ENCODE data around the gene CNIH3. TPM values are rescaled to one million over a fixed set of nuclear protein-coding genes. Genes with fewer than 3 reads are reported as not detected.

CNIH3 gene
- total RNA-seq, 1 donor: 1.4 TPM

- Histone ChIP-seq H3K27me3 (ENCODE audit: insufficient read depth, low read length) (no peaks in the 10 kb centered on the region), H3K4me3 (ENCODE audit: low read length) (no peak overlapping the region), H3K4me1 (ENCODE audit: insufficient read depth, low read length) (no peaks in the 10 kb centered on the region), H3K9me3 (ENCODE audit: low read depth, low read length) (no peaks in the 10 kb centered on the region)
Measured at GRCh38 chr1:224644553-224645154, 28.5 kb downstream of the CNIH3 start.

DNA sequence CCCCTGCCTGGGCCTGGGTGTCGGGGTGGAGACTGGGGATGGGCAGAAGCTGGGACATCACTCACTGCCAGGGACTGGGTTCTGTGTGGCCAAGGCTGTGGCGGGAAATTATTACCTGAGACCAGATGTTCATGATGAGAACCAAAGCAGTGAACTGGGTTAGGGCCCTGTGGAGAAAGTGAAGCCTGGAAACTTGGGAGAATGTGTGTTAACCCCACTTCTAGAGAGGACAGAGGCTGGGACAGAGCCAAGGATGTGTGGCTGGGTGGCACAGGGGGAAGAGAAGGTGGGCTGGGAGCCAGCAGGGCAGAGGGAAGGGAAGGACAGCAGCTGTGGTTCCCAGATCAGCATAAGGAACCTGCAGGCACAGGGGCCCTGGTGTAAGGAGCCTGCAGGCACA is 31.3 kb downstream of the CNIH3 start:
- no peaks in the 10 kb centered on the region for H3K9me3 ChIP-seq (ENCODE audit: low read depth, low read length)
- H3K27me3 ChIP-seq (ENCODE audit: insufficient read depth, low read length): no peaks in the 10 kb centered on the region
- H3K4me1 ChIP-seq (ENCODE audit: insufficient read depth, low read length): no peaks in the 10 kb centered on the region
- H3K4me3 ChIP-seq (ENCODE audit: low read length): no peak overlapping the region

DNA sequence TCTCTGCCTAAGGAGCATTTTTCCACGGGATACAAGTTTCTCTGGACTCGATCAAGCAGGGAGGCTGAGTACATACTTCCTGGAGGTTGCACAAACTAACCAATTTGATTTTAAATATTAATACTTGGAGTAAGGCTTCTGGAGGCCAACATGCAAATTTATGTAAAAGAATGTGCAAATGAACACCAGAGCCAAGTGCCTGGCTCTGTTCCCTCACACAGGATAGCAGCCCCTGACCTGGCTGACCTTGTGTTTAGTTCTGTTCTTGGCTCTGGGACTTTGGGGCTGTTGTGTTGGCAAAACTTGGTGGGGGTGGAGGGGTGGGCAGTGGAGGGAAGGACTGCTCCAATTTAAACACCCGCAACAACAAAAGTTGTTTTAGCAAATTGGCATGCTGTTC is 34.2 kb downstream of the CNIH3 start:
- Histone ChIP-seq H3K9me3 (ENCODE audit: low read depth, low read length) (no peaks in the 10 kb centered on the region), H3K4me3 (ENCODE audit: low read length) (no peak overlapping the region), H3K27me3 (ENCODE audit: insufficient read depth, low read length) (no peaks in the 10 kb centered on the region), H3K4me1 (ENCODE audit: insufficient read depth, low read length) (no peaks in the 10 kb centered on the region)

GRCh38 chr1:224651188-224651587 is 35.1 kb downstream of the CNIH3 start:
- Histone ChIP-seq H3K4me1 (ENCODE audit: insufficient read depth, low read length) (no peaks in the 10 kb centered on the region), H3K9me3 (ENCODE audit: low read depth, low read length) (no peaks in the 10 kb centered on the region), H3K27me3 (ENCODE audit: insufficient read depth, low read length) (no peaks in the 10 kb centered on the region), H3K4me3 (ENCODE audit: low read length) (no peak overlapping the region)

GRCh38 chr1:224656392-224656791 is 40.3 kb downstream of the CNIH3 start:
- Histone ChIP-seq H3K4me1 (ENCODE audit: insufficient read depth, low read length) (no peaks in the 10 kb centered on the region), H3K4me3 (ENCODE audit: low read length) (no peak overlapping the region), H3K9me3 (ENCODE audit: low read depth, low read length) (no peaks in the 10 kb centered on the region), H3K27me3 (ENCODE audit: insufficient read depth, low read length) (no peaks in the 10 kb centered on the region)

DNA sequence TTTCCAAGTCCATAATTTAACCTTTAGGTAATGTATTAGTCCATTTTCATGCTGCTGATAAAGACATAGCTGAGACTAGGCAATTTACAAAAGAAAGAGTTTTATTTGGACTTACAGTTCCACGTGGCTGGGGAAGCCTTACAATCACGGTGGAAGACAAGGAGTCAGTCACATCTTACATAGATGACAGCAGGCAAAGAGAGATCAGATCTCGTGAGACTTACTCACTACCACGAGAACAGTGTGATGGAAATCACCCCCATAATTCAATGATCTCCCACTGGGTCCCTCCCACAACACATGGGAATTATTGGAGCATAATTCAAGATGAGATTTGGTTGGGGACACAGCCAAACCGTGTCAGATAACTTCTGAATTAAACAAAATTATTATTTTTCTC is 44.0 kb downstream of the CNIH3 start:
- H3K9me3 ChIP-seq (ENCODE audit: low read depth, low read length): no peaks in the 10 kb centered on the region
- no peaks in the 10 kb centered on the region for H3K27me3 ChIP-seq (ENCODE audit: insufficient read depth, low read length)
- no peaks in the 10 kb centered on the region for H3K4me1 ChIP-seq (ENCODE audit: insufficient read depth, low read length)
- H3K4me3 ChIP-seq (ENCODE audit: low read length): no peak overlapping the region

GRCh38 chr1:224662870-224663269 is 46.8 kb downstream of the CNIH3 start:
- no peak overlapping the region for H3K4me3 ChIP-seq (ENCODE audit: low read length)
- no peaks in the 10 kb centered on the region for H3K27me3 ChIP-seq (ENCODE audit: insufficient read depth, low read length)

DNA sequence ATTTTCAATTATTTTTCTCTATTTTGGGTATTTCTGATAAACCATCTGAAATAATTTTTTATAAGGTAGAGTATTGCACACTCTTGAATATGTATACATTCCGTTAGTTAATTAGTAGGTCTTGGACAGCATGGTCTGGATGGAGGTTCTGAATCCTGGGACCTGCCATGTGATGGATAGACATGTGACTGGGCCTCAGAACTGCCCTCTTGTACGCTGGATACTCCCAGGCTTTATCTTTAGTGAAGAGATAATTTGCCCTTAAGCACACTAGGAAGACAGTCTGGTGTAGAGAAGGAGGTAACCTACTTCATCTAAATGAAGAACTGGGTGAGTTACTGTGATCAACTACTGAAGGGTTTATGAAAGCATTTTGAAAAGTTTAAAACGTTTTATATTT is 48.9 kb downstream of the CNIH3 start:
- Histone ChIP-seq H3K27me3 (ENCODE audit: insufficient read depth, low read length) (no peaks in the 10 kb centered on the region), H3K9me3 (ENCODE audit: low read depth, low read length) (no peaks in the 10 kb centered on the region), H3K4me1 (ENCODE audit: insufficient read depth, low read length) (no peaks in the 10 kb centered on the region), H3K4me3 (ENCODE audit: low read length) (no peak overlapping the region)

More at GRCh38 chr1:224662870-224663269, 46.8 kb downstream of the CNIH3 start:
- H3K9me3 ChIP-seq (ENCODE audit: low read depth, low read length): no peaks in the 10 kb centered on the region
- H3K4me1 ChIP-seq (ENCODE audit: insufficient read depth, low read length): no peaks in the 10 kb centered on the region

- Histone ChIP-seq H3K4me3 (ENCODE audit: low read length) (no peak overlapping the region), H3K9me3 (ENCODE audit: low read depth, low read length) (no peaks in the 10 kb centered on the region), H3K4me1 (ENCODE audit: insufficient read depth, low read length) (no peaks in the 10 kb centered on the region), H3K27me3 (ENCODE audit: insufficient read depth, low read length) (no peaks in the 10 kb centered on the region)
Measured at GRCh38 chr1:224666078-224666477, 50.0 kb downstream of the CNIH3 start.

DNA sequence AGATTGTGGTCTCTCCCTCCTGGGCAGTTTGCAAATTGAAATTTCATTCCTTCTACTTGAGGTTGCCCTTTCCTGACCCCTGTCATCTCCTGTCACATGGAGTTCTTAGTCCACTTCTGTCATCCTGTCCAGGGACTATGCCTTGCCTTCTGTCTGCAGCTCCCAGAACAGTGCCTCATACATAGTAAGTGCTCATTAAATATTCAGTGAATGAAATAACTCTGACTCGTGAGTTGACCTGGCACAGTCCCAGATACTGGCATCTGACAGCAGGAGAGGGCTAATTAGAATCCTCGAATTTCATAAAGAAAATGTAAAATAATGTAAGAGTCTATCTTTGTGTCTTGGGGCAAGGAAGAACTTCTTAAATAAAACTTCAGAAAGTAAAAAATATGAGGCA is 50.8 kb downstream of the CNIH3 start:
- H3K27me3 ChIP-seq (ENCODE audit: insufficient read depth, low read length): no peaks in the 10 kb centered on the region
- no peaks in the 10 kb centered on the region for H3K9me3 ChIP-seq (ENCODE audit: low read depth, low read length)

GRCh38 chr1:224668984-224669383 is 52.9 kb downstream of the CNIH3 start:
- Histone ChIP-seq H3K4me1 (ENCODE audit: insufficient read depth, low read length) (no peaks in the 10 kb centered on the region), H3K4me3 (ENCODE audit: low read length) (no peak overlapping the region), H3K9me3 (ENCODE audit: low read depth, low read length) (no peaks in the 10 kb centered on the region), H3K27me3 (ENCODE audit: insufficient read depth, low read length) (no peaks in the 10 kb centered on the region)

More for the DNA sequence above, 50.8 kb downstream of the CNIH3 start:
- H3K4me3 ChIP-seq (ENCODE audit: low read length): no peak overlapping the region
- no peaks in the 10 kb centered on the region for H3K4me1 ChIP-seq (ENCODE audit: insufficient read depth, low read length)

GRCh38 chr1:224669403-224669802 is 53.3 kb downstream of the CNIH3 start:
- no peaks in the 10 kb centered on the region for H3K27me3 ChIP-seq (ENCODE audit: insufficient read depth, low read length)

GRCh38 chr1:224670506-224670905 is 54.4 kb downstream of the CNIH3 start:
- no peaks in the 10 kb centered on the region for H3K27me3 ChIP-seq (ENCODE audit: insufficient read depth, low read length)
- no peaks in the 10 kb centered on the region for H3K9me3 ChIP-seq (ENCODE audit: low read depth, low read length)
- no peaks in the 10 kb centered on the region for H3K4me1 ChIP-seq (ENCODE audit: insufficient read depth, low read length)
- H3K4me3 ChIP-seq (ENCODE audit: low read length): no peak overlapping the region

More at GRCh38 chr1:224669403-224669802, 53.3 kb downstream of the CNIH3 start:
- H3K4me1 ChIP-seq (ENCODE audit: insufficient read depth, low read length): no peaks in the 10 kb centered on the region
- H3K4me3 ChIP-seq (ENCODE audit: low read length): no peak overlapping the region
- no peaks in the 10 kb centered on the region for H3K9me3 ChIP-seq (ENCODE audit: low read depth, low read length)

GRCh38 chr1:224671076-224671475 is 55.0 kb downstream of the CNIH3 start:
- H3K4me1 ChIP-seq (ENCODE audit: insufficient read depth, low read length): no peaks in the 10 kb centered on the region
- no peaks in the 10 kb centered on the region for H3K9me3 ChIP-seq (ENCODE audit: low read depth, low read length)
- H3K27me3 ChIP-seq (ENCODE audit: insufficient read depth, low read length): no peaks in the 10 kb centered on the region
- H3K4me3 ChIP-seq (ENCODE audit: low read length): no peak overlapping the region

GRCh38 chr1:224673141-224673540 is 57.0 kb downstream of the CNIH3 start:
- H3K9me3 ChIP-seq (ENCODE audit: low read depth, low read length): no peaks in the 10 kb centered on the region
- H3K27me3 ChIP-seq (ENCODE audit: insufficient read depth, low read length): no peaks in the 10 kb centered on the region
- H3K4me1 ChIP-seq (ENCODE audit: insufficient read depth, low read length): no peaks in the 10 kb centered on the region
- no peak overlapping the region for H3K4me3 ChIP-seq (ENCODE audit: low read length)

- H3K27me3 ChIP-seq (ENCODE audit: insufficient read depth, low read length): no peaks in the 10 kb centered on the region
- H3K9me3 ChIP-seq (ENCODE audit: low read depth, low read length): no peaks in the 10 kb centered on the region
- H3K4me3 ChIP-seq (ENCODE audit: low read length): no peak overlapping the region
- no peaks in the 10 kb centered on the region for H3K4me1 ChIP-seq (ENCODE audit: insufficient read depth, low read length)
Measured at GRCh38 chr1:224675590-224675989, 59.5 kb downstream of the CNIH3 start.

All from mononuclear cell (primary cell).